Glomerular visceral epithelial cell (primary cell): ENCODE measurements around the gene SPEM3.

Source experiments
- DNase-seq: peaks from one replicate; pipeline ENCODE4 v3.0.0-alpha.2; 2016; ENCODE audit errors: extremely low spot score

Gene SPEM3

GRCh38 chr17:7428557-7428956 lies at the start of gene SPEM3:
TSS of gene SPEM3 (plus strand) at chr17:7428857. CDS start at chr17:7428903, 46 bp downstream.
- no peak for DNase-seq

GRCh38 chr17:7379134-7379533 lies 49.5 kb upstream of the SPEM3 start:
- DNase-seq, result no peak

DNA sequence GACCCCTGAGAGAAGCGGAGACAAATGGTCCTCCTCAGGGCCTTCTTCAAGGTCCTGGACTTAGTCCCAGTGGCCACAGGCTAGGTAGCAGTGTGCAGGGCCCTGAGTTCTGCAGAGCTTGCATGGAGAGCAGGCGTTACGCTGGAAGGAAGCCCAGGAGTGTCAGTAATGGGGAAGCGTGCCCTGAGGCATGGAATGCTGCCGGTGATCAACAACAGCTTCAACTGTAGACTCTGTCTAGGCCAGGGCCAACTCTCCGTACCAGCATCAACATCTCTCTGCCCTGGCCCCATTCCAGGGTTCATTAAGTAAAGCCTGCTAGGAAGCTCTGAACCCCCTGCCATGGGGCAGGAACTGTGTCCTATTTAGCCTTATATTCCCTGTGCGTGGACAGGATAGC lies 48.3 kb upstream of the SPEM3 start:
- DNase-seq, result peak; percentile 15

- peak; percentile 58 for DNase-seq
Observed at GRCh38 chr17:7380855-7381683, 47.6 kb upstream of the SPEM3 start, which contains the start of gene TNK1. TSS of gene TNK1 (plus strand) at chr17:7381089. CDS start at chr17:7382927, 1,838 bp downstream.

DNA sequence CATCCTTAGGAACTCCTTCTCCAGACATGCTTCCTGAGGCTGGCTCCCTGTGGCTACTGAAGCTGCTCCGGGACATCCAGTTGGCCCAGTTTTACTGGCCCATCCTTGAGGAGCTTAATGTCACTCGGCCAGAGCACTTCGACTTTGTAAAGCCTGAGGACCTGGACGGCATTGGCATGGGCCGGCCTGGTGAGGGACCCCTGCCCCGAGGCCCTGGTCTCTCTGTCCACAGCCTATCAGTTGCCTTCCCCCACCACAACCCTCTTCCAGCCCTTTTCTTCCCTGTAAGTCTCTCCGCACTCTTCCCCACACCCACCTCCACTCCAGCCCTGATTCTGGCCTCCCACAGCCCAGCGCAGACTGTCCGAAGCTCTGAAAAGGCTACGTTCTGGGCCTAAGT lies 45.8 kb upstream of the SPEM3 start:
- no peak for DNase-seq

DNA sequence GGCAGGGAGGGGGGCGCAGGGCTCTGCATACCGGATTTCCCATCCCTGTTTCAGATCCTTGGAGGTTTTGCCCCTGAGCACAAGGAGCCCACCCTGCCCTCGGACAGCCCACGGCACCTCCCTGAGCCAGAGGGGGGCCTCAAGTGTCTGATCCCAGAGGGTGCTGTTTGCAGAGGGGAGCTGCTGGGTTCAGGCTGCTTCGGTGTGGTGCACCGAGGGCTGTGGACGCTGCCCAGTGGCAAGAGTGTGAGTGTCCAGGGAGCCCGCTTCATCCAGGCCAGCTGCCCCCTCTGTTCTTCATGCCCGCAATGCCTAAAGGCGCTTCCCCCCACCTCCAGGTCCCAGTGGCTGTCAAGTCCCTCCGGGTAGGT lies 45.3 kb upstream of the SPEM3 start:
- no peak for DNase-seq

DNA sequence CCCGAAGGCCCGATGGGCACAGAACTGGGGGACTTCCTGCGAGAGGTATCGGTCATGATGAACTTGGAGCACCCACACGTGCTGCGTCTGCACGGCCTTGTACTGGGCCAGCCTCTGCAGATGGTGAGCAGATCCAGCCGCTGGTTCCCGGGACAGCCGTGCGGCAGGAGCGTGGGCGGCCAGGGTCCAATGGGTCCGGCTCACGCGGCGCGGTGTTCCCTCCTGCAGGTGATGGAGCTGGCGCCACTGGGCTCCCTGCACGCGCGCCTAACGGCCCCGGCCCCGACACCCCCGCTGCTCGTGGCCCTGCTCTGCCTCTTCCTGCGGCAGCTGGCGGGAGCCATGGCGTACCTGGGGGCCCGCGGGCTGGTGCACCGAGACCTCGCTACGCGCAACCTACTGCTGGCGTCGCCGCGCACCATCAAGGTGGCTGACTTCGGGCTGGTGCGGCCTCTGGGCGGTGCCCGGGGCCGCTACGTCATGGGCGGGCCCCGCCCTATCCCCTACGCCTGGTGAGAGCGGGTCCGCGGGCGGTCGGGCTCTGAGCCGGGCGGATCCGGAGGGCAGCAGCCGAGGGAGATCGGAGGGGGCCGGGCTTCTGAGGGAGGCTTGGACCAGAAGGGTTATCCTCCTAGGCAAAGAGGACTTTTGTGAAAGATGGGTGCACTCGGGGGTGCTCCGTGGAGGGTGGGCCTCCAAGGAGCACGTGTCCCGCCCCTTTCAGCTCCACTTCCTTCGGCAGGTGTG lies 44.7 kb upstream of the SPEM3 start:
- DNase-seq, result no peak

DNA sequence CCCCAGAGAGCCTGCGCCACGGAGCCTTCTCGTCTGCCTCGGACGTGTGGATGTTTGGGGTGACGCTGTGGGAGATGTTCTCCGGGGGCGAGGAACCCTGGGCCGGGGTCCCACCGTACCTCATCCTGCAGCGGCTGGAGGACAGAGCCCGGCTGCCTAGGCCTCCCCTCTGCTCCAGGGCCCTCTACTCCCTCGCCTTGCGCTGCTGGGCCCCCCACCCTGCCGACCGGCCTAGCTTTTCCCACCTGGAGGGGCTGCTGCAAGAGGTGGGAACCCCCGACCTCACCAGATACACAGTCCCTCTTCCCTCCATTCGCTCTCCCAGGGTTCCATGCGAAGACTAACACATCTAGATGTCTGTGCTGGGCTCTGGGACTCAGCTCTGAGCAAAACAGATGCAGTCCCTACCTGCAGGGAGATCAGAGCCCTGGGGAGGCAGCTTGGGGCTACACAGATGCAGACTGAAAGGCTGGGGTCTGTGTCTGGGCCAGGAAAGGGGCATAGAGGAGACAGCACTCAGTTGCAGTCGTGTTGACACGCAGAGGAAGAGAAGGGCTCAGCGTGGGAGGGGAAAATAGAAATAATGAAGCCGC lies 44.1 kb upstream of the SPEM3 start:
- DNase-seq, result no peak

DNA sequence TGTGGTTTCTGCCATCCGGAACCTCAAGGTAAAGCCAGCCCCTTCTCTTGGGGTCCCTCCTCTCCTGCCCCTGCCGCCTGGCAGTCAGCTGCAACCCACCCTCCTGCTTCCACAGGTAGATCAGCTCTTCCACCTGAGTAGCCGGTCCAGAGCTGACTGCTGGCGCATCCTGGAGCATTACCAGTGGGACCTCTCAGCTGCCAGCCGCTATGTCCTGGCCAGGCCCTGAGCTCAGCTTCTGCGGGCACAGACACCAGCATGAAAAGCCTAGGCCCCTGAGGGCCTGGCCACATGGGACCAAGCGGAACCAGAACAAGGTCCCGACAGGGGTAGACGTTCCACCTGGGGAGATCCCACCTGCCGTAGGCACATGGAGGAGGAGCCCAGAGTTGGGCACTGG lies 39.8 kb upstream of the SPEM3 start:
- no peak for DNase-seq

- DNase-seq, result no peak
Observed at GRCh38 chr17:7389924-7390910, 38.4 kb upstream of the SPEM3 start.

- no peak for DNase-seq
Observed at GRCh38 chr17:7391307-7391706, 37.4 kb upstream of the SPEM3 start.

DNA sequence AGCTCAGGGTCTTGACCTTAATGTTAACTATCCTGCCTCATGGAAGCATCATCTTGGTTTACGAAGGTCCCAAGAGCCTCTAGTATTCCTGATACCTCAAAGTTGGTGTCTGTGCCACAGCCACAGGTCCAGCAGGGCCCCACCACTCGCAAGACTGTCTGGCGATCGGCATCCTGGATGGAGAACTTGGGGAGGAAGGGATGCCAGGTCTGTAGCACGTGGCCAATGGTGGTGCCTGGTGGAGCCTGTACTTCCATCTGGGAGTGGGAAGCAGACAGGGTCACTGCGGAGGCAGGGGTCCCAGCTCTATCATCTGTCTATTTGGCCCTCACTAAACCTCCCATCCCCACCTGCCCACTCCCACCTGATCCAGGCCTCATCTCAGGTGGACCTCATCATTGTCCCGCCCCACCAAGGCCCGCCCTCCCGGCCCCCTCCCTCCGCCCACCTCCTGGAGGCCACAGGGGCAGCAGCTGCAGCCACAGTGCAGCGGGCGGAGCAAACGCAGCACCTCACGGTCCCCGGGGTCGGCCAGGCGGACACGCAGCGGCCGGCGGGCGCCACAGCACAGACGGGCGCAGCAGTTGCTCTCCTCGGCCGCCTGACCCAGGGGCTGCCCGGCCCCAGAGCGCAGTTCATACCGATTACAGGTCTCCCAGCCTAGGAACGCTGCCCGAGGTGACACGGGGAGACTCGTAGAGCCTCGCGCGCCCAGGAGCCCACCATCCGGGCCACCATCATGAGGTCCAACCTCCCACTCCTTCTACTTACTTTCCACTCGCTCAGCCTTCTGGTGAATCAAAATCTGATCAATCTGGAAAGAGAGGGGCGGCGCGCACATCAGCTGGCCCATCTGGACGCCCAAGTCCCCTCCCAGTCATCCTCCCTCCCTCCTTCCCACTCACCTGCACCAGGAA lies 35.7 kb upstream of the SPEM3 start:
- no peak for DNase-seq

DNA sequence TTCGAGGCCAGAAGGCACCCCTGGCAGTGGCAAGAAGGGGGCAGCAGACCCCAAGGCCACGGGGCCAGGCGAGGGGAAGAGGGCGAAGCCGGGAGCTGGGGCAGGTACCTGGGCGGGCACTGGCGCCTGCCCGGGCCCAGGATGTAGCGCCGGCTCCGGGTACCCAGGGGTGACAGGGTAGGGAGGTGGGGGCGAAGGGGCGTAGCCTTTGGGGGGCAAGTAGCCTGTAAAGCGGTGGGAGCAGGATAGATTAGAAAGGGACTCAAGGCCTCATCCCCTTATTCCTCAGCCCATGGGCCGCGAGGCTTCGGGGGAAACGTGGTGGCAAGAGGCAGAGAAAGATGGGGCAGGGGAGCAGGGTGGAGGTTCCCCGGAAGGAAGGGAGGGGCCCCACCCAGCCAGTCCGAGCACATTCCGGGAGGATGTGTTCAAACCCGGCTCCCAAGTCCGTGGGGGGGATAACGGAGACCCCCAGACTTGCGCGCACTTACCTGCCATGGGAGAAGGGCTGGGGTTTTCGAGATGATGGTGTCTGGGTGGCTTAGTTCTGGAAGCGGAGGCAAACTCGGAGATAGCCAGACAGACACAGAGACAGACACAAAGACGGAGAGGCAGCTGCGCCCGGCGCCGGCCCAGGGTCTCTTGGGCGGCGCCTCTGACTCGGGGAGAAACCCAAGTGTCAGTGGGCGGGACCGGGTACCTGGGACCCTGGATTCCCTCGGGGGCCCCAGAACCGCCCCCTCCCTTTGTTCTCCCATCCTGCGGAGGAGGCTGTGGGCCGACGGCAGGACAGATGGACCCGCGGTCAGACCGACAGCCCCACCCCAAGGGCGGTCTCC lies 34.8 kb upstream of the SPEM3 start:
- DNase-seq, result peak; percentile 53

DNA sequence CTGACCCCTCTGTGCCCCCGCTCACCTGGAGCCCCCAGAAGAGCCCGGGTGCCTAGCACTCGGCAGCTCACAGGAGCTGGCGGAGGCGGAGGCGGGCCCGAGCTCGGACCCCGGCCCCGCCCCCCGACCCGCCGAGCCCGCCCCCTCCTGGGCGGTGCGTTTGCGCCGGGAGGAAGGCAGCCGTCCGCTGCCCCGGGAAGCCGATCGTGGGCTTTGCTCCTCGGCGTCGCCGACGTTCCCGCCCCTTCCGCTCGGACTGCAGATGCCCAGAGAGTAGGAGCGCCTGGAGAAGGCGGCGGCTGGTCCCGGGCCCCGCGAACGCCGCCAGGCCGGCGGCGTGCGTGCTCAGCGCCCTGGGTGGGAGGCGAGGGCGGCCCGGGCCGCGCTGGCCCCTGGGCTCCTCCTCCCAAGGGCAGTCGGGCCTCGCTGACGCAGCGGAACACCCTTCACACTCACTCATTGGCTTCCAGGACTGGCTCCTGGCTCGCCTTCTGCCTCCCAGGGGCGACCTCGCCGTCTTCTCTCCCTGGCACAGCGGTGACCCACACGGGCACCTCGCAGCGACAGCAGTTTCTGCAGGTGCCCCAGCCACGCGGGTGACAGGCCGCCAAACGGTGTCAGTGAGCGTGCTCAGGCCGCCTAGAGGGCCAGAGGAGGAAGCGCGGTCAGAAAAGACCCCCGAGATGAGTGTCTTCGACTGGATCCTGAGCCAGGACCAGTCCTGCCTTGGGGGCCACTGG lies 34.0 kb upstream of the SPEM3 start, which contains the start of gene PLSCR3:
Gene PLSCR3 (minus strand): TSS at position 74 of the 740 bp plus-strand sequence. CDS start 415 bp downstream, outside the sequence.
- peak; percentile 92 for DNase-seq

- DNase-seq, result no peak
Observed at GRCh38 chr17:7396147-7396546, 32.5 kb upstream of the SPEM3 start.

- DNase-seq, result no peak
Observed at GRCh38 chr17:7398612-7399011, 30.0 kb upstream of the SPEM3 start.

DNA sequence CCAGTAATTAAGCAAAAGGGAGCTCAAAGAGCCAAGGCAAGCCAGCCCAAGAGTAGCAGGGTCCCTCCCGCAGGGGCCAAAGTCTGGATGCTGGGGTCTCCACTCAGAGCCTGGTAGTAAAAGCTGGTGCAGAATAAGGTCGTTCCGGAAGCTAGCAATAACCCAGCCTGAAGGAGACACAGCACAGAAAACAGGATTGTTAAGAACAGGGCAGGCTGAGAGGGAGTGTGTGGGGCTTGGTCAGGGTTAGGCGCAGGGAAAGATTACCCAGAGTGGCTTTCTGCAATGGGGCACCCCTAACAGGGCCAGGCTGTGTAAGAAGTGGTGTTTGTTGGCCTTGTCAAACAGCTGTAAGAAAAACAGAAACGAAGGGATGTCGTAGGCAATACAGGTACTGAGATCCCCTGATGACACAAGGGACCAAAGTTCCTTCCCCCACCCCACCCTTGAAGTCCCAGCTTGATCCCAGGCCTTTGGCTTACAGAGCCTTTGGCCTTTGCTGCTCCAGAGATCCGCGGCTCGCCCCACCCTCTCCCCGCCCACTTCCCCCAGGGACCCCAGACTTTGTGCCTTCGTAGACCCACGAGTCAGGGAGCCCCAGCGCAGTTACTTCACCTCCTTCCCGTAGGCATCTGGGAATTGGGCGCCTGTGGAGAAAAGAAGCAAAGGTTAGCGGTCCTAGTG lies 25.5 kb upstream of the SPEM3 start:
- DNase-seq, result no peak

GRCh38 chr17:7403727-7403976 lies 25.0 kb upstream of the SPEM3 start:
- DNase-seq, result peak; percentile 77
